Stomach (tissue), 4 donors: ENCODE data around the gene SEMA5A.

Experiments used
- CTCF ChIP-seq, 7 experiments: fragments of 450-650 bp in 4 of 7; fragments of 200-600 bp in 3 of 7; sonication (generic) in 3 of 7; IDR thresholded peaks; one replicate each; pipeline ENCODE4 v1.5.1; 2016 to 2019; ENCODE audit warnings: antibody characterized with exemption in 7 of 7, control low read depth in 2 of 7, mild to moderate bottlenecking in 1 of 7
- EP300 ChIP-seq: sonication (generic); formaldehyde crosslinking; IDR thresholded peaks from one replicate; pipeline ENCODE4 v1.6.1; 2017; ENCODE audit warnings: antibody characterized with exemption
- POLR2A ChIP-seq, 4 donors: fragments of 450-650 bp; IDR thresholded peaks; one replicate each; pipeline ENCODE4 v1.6.1; 2016; ENCODE audit warnings: antibody characterized with exemption in 4 of 4, control low read depth in 2 of 4, mild to moderate bottlenecking in 1 of 4, moderate library complexity in 1 of 4
- POLR2AphosphoS5 ChIP-seq, 3 donors: sonication (generic); formaldehyde crosslinking; IDR thresholded peaks; one replicate each; pipeline ENCODE4 v1.6.1; 2016; ENCODE audit warnings: antibody characterized with exemption in 3 of 3

DNA sequence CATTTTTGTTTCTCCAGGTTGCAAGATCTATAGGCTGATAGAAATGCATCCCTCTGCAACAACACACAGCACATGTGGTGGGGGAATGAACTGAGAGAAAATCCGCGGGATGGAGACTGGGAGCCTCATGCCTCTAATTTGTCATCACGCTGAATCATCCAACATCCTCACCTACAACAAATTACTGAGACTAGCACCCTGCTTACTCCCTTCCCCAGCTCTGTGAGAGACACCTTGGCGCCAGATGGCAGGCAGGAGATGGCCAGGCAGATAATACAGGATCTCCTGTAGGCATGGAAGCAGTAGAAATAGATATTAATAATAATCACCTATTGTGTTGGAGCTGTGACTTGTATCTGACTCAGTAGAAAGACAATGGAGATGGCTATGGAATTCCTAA, 276.9 kb downstream of the SEMA5A start:
- TF ChIP-seq POLR2A (IDR thresholded peaks at IDR 0.05) = no peak
- TF ChIP-seq POLR2AphosphoS5 (IDR thresholded peaks at IDR 0.05) = no peak
- no peak for TF ChIP-seq CTCF (IDR thresholded peaks at IDR 0.05)
- no peak for TF ChIP-seq EP300
